CD14-positive monocyte (primary cell): ENCODE results near the gene FAM120B. TPM values are rescaled to one million over a fixed set of nuclear protein-coding genes. Genes with fewer than 3 reads are reported as not detected.

Source experiments
- DNase-seq, 3 donors: peaks; one replicate each; pipeline ENCODE4 v3.0.0-alpha.2; 2011 to 2022
- H2AFZ ChIP-seq: 2 replicates; pipeline ENCODE4 v1.6.0; 2012; ENCODE audit warnings: mild to moderate bottlenecking, low read depth, low read length, inconsistent platforms; ENCODE audit not compliant: insufficient read depth, poor library complexity, severe bottlenecking
- H3K27ac ChIP-seq, 2 donors: 1 replicate in 1 of 2; 2 replicates in 1 of 2; pipeline ENCODE4 v1.5.1; 2012 to 2013; ENCODE audit warnings: low read length in 2 of 2, control low read depth in 1 of 2, inconsistent platforms in 1 of 2, low read depth in 1 of 2, mild to moderate bottlenecking in 1 of 2
- H3K27me3 ChIP-seq, 2 donors: one replicate each; pipeline versions ENCODE4 v1.6.0 to v1.6.1; 2011 to 2013; ENCODE audit warnings: low read length in 2 of 2; ENCODE audit not compliant: control insufficient read depth in 2 of 2, insufficient read depth in 2 of 2
- H3K36me3 ChIP-seq, 2 donors: replicated peaks in 1 of 2; 1 replicate in 1 of 2; 2 replicates in 1 of 2; pipeline versions ENCODE4 v1.5.1 to v1.6.1; 2012 to 2013; ENCODE audit warnings: low read length in 2 of 2, control low read depth in 1 of 2, inconsistent platforms in 1 of 2, mild to moderate bottlenecking in 1 of 2; ENCODE audit not compliant: insufficient read depth in 2 of 2, control insufficient read depth in 1 of 2
- H3K4me1 ChIP-seq, 2 donors: 1 replicate in 1 of 2; 2 replicates in 1 of 2; pipeline versions ENCODE4 v1.5.1 to v1.6.1; 2012 to 2013; ENCODE audit warnings: low read length in 2 of 2, control low read depth in 1 of 2, inconsistent platforms in 1 of 2, mild to moderate bottlenecking in 1 of 2, moderate library complexity in 1 of 2; ENCODE audit not compliant: insufficient read depth in 2 of 2, control insufficient read depth in 1 of 2
- H3K4me2 ChIP-seq: replicated peaks from 2 replicates; pipeline ENCODE3; 2012; ENCODE audit warnings: low read length, moderate library complexity, mild to moderate bottlenecking; ENCODE audit not compliant: poor library complexity, severe bottlenecking; ENCODE audit errors: extremely low read depth
- H3K4me3 ChIP-seq, 3 experiments: fragments of 200-600 bp in 1 of 3; sonication (generic) in 1 of 3; replicated peaks in 1 of 3; 1 replicate in 2 of 3; 2 replicates in 1 of 3; pipeline ENCODE4 v1.5.1; 2011 to 2013; ENCODE audit warnings: low read length in 3 of 3, mild to moderate bottlenecking in 3 of 3, control low read depth in 2 of 3, low read depth in 2 of 3, inconsistent platforms in 1 of 3, moderate library complexity in 1 of 3
- H3K79me2 ChIP-seq: 2 replicates; pipeline ENCODE4 v1.6.0; 2012; ENCODE audit warnings: mild to moderate bottlenecking, control low read depth, inconsistent platforms, low read length, moderate library complexity; ENCODE audit not compliant: insufficient read depth
- H3K9ac ChIP-seq: 2 replicates; pipeline ENCODE4 v1.6.0; 2017; ENCODE audit warnings: low read length, mild to moderate bottlenecking; ENCODE audit not compliant: insufficient read depth, poor library complexity, severe bottlenecking
- H3K9me3 ChIP-seq, 2 donors: replicated peaks in 1 of 2; 1 replicate in 1 of 2; 2 replicates in 1 of 2; pipeline versions ENCODE4 v1.5.1 to v1.6.1; 2012 to 2013; ENCODE audit warnings: low read length in 2 of 2, control low read depth in 1 of 2; ENCODE audit not compliant: control insufficient read depth in 1 of 2, insufficient read depth in 1 of 2
- H4K20me1 ChIP-seq: 2 replicates; pipeline ENCODE4 v1.6.0; 2012; ENCODE audit warnings: mild to moderate bottlenecking, low read length, control low read depth, moderate library complexity; ENCODE audit not compliant: insufficient read depth
- H3K27ac Mint-ChIP-seq, 7 donors: one replicate each; pipeline ENCODE4 v1.8.0; 2020; ENCODE audit warnings: mild to moderate bottlenecking in 7 of 7, mixed read lengths in 7 of 7, moderate library complexity in 6 of 7, inconsistent platforms in 2 of 7
- H3K27me3 Mint-ChIP-seq, 3 donors: one replicate each; pipeline ENCODE4 v1.8.0; 2021 to 2022; ENCODE audit warnings: low read depth in 3 of 3, mild to moderate bottlenecking in 3 of 3, mixed read lengths in 3 of 3, moderate library complexity in 3 of 3, inconsistent platforms in 1 of 3
- H3K36me3 Mint-ChIP-seq, 2 donors: one replicate each; pipeline ENCODE4 v1.8.0; 2020; ENCODE audit warnings: mixed read lengths in 2 of 2, inconsistent platforms in 1 of 2, mild to moderate bottlenecking in 1 of 2
- H3K4me1 Mint-ChIP-seq: one replicate; pipeline ENCODE4 v1.8.0; 2020; ENCODE audit warnings: mild to moderate bottlenecking, mixed read lengths
- H3K4me3 Mint-ChIP-seq, 2 donors: one replicate each; pipeline ENCODE4 v1.8.0; 2020; ENCODE audit warnings: mild to moderate bottlenecking in 2 of 2, mixed read lengths in 2 of 2, moderate library complexity in 1 of 2
- H3K9me3 Mint-ChIP-seq, 7 donors: one replicate each; pipeline ENCODE4 v1.8.0; 2020 to 2022; ENCODE audit warnings: mixed read lengths in 7 of 7, mild to moderate bottlenecking in 6 of 7, moderate library complexity in 6 of 7, inconsistent platforms in 2 of 7
- CTCF ChIP-seq: fragments of 200-600 bp; IDR thresholded peaks from one replicate; pipeline ENCODE4 v1.8.0; 2022; ENCODE audit warnings: antibody characterized with exemption, mild to moderate bottlenecking
- WGBS: methylation state at CpG from one replicate; pipeline ENCODE4 v1.1.5; 2013; ENCODE audit warnings: missing lambda C conversion rate; ENCODE audit not compliant: insufficient coverage; 5-methylcytosine and 5-hydroxymethylcytosine counted together
- intact Hi-C, 2 donors: fragments of 100-400 bp; cut with micrococcal nuclease; formaldehyde crosslinking; loops; one replicate each; pipeline versions ENCODE4 v1.15.0 to v1.15.1; 2023
- polyA plus RNA-seq, 3 donors: library from polyadenylated mRNA; depleted of rRNA in 1 of 3; unstranded in 2 of 3; stranded (reverse) in 1 of 3; fragments of 300-500 nt in 2 of 3; fragments of >200 nt in 1 of 3; fragmentation: Illumina TruSeq in 2 of 3; gene quantifications; 1 replicate in 2 of 3; 2 replicates in 1 of 3; pipeline ENCODE4 v1.2.3, GENCODE V29; 2012 to 2021

Gene FAM120B
- polyA plus RNA-seq, 3 donors: 10.6 to 20.2 (median 11.2) TPM

GRCh38 chr6:170346649-170347048, 40.1 kb downstream of the FAM120B start:
- H3K4me3 ChIP-seq: no peak overlapping the region

GRCh38 chr6:170347091-170347490, 40.5 kb downstream of the FAM120B start:
- Mint-ChIP-seq H3K27ac (peak overlapping the region in 1 of 7 donors; percentile 14), H3K4me3 (no peak overlapping the region), H3K9me3 (peaks cover 23 to 30% (median 25%) of the 10 kb centered on the region in 7 donors), H3K4me1 (peaks cover 6% of the 10 kb centered on the region), H3K36me3 (peaks cover 73 to 89% of the 10 kb centered on the region in 2 donors), H3K27me3 (no peaks in the 10 kb centered on the region)
- Histone ChIP-seq H3K27ac (no peak overlapping the region), H3K4me2 (no peak overlapping the region), H3K9ac (no peak overlapping the region), H4K20me1 (peaks cover 27% of the 10 kb centered on the region), H3K9me3 (peaks cover 15 to 29% of the 10 kb centered on the region in 2 donors), H3K4me3 (no peak overlapping the region), H2AFZ (no peak overlapping the region), H3K4me1 (no peaks in the 10 kb centered on the region), H3K36me3 (peaks cover 61 to 89% of the 10 kb centered on the region in 2 donors), H3K79me2 (no peaks in the 10 kb centered on the region), H3K27me3 (no peaks in the 10 kb centered on the region)
- DNase-seq: no peak
- intact Hi-C loops: no loop called here
- TF ChIP-seq CTCF: no peak
- WGBS: 70% methylated on average over 1 of the region's 4 CpGs

More at GRCh38 chr6:170346649-170347048, 40.1 kb downstream of the FAM120B start:
- TF ChIP-seq CTCF: no peak
- Mint-ChIP-seq H3K27ac (no peak overlapping the region), H3K4me3 (no peak overlapping the region), H3K9me3 (peaks cover 18 to 26% (median 23%) of the 10 kb centered on the region in 7 donors), H3K4me1 (peaks cover 6% of the 10 kb centered on the region), H3K27me3 (no peaks in the 10 kb centered on the region), H3K36me3 (peaks cover 77 to 89% of the 10 kb centered on the region in 2 donors)
- H3K9me3 ChIP-seq: peaks cover 15 to 24% of the 10 kb centered on the region in 2 donors
- H3K27me3 ChIP-seq: no peaks in the 10 kb centered on the region
- H3K27ac ChIP-seq: no peak overlapping the region
- H3K9ac ChIP-seq: no peak overlapping the region
- no peaks in the 10 kb centered on the region for H3K79me2 ChIP-seq
- H4K20me1 ChIP-seq: peaks cover 27% of the 10 kb centered on the region
- no peak overlapping the region for H3K4me2 ChIP-seq
- H3K4me1 ChIP-seq: no peaks in the 10 kb centered on the region
- WGBS: no CpG with 5 or more reads among the region's 2 CpGs
- peaks cover 63 to 93% of the 10 kb centered on the region in 2 donors for H3K36me3 ChIP-seq
- intact Hi-C loops: no loop called here
- H2AFZ ChIP-seq: no peak overlapping the region
- no peak for DNase-seq
